SK-N-SH (cell line): ENCODE measurements around the gene VEZF1. TPM values are rescaled to one million over a fixed set of nuclear protein-coding genes. Genes with fewer than 3 reads are reported as not detected.

Experiments
- CTCF ChIA-PET: fragments of 300-600, 350-600 bp; formaldehyde crosslinking; extraction: SDS; loops from one replicate; lab custom pipeline; 2021; lab: Yijun Ruan, JAX
- POLR2A ChIA-PET: fragments of 350-600 bp; sonication (Branson Sonifier 250); formaldehyde crosslinking; extraction: SDS; loops from one replicate; lab custom pipeline; 2020; ENCODE audit warnings: antibody characterized with exemption, inconsistent platforms; lab: Yijun Ruan, JAX
- DNase-seq: peaks from one replicate; pipeline ENCODE4 v3.0.0; 2012
- H2AFZ ChIP-seq: fragments of 200-600 bp; sonication (generic); 2 replicates; pipeline ENCODE4 v1.8.1; 2016; ENCODE audit warnings: antibody characterized with exemption, mild to moderate bottlenecking, low read depth
- H3F3A ChIP-seq: fragments of 200-600 bp; sonication (generic); replicated peaks from 2 replicates; pipeline ENCODE3; 2016; ENCODE audit warnings: antibody characterized with exemption, mild to moderate bottlenecking; ENCODE audit not compliant: insufficient read depth
- H3K27ac ChIP-seq, 2 experiments: fragments of 200-500 bp in 1 of 2; fragments of 200-600 bp in 1 of 2; sonication (Bioruptor generic) in 1 of 2; sonication (generic), shearing (Covaris generic) in 1 of 2; 2 replicates each; pipeline versions ENCODE4 v1.5.1 to v1.6.1; 2014 to 2016; ENCODE audit warnings: low read depth in 2 of 2, inconsistent platforms in 1 of 2, low read length in 1 of 2, mild to moderate bottlenecking in 1 of 2, mixed read lengths in 1 of 2
- H3K27me3 ChIP-seq: fragments of 200-600 bp; sonication (generic), shearing (Covaris generic); 2 replicates; pipeline ENCODE4 v1.6.1; 2016; ENCODE audit warnings: mixed run types; ENCODE audit not compliant: insufficient read depth
- H3K36me3 ChIP-seq, 2 experiments: fragments of 200-500 bp in 1 of 2; fragments of 200-600 bp in 1 of 2; sonication (Bioruptor generic) in 1 of 2; sonication (generic) in 1 of 2; replicated peaks in 1 of 2; 2 replicates each; pipeline versions ENCODE3 to v1.5.1; 2014 to 2016; ENCODE audit warnings: low read length in 1 of 2, mild to moderate bottlenecking in 1 of 2; ENCODE audit not compliant: insufficient read depth in 2 of 2, control insufficient read depth in 1 of 2
- H3K4me1 ChIP-seq, 2 experiments: fragments of 200-500 bp in 1 of 2; fragments of 200-600 bp in 1 of 2; sonication (Bioruptor generic) in 1 of 2; sonication (generic), shearing (Covaris generic) in 1 of 2; 2 replicates each; pipeline versions ENCODE4 v1.5.1 to v1.6.1; 2014 to 2016; ENCODE audit warnings: low read depth in 1 of 2, low read length in 1 of 2, mixed run types in 1 of 2; ENCODE audit not compliant: insufficient read depth in 2 of 2, control insufficient read depth in 1 of 2
- H3K4me2 ChIP-seq: fragments of 200-600 bp; sonication (generic), shearing (Covaris generic); 2 replicates; pipeline ENCODE4 v1.6.1; 2017; ENCODE audit warnings: mixed run types
- H3K4me3 ChIP-seq, 2 experiments: fragments of 200-500 bp in 1 of 2; fragments of 200-600 bp in 1 of 2; sonication (Bioruptor generic) in 1 of 2; sonication (generic), shearing (Covaris generic) in 1 of 2; 2 replicates each; pipeline versions ENCODE4 v1.5.1 to v1.8.1; 2014 to 2016; ENCODE audit warnings: low read depth in 2 of 2, inconsistent platforms in 1 of 2, low read length in 1 of 2, mild to moderate bottlenecking in 1 of 2, mixed read lengths in 1 of 2, moderate library complexity in 1 of 2
- H3K79me2 ChIP-seq: fragments of 200-600 bp; sonication (generic); 2 replicates; pipeline ENCODE4 v1.8.1; 2017; ENCODE audit warnings: mild to moderate bottlenecking; ENCODE audit not compliant: insufficient read depth
- H3K9ac ChIP-seq: fragments of 200-600 bp; sonication (generic); 2 replicates; pipeline ENCODE4 v1.6.1; 2017; ENCODE audit warnings: mixed run types
- H3K9me2 ChIP-seq: fragments of 200-600 bp; sonication (generic); 2 replicates; pipeline ENCODE4 v1.6.1; 2017; ENCODE audit warnings: mixed run types
- H3K9me3 ChIP-seq: fragments of 200-600 bp; sonication (generic); 2 replicates; pipeline ENCODE4 v1.6.1; 2017; ENCODE audit warnings: mixed run types, mild to moderate bottlenecking, moderate library complexity
- H4K20me1 ChIP-seq: fragments of 200-600 bp; sonication (generic); 2 replicates; pipeline ENCODE4 v1.6.1; 2017; ENCODE audit warnings: mild to moderate bottlenecking, mixed run types; ENCODE audit not compliant: insufficient read depth
- CHD2 ChIP-seq: fragments of 150-350 bp; IDR thresholded peaks from 2 replicates; pipeline ENCODE4 v1.6.1; 2018; ENCODE audit warnings: low read length; ENCODE audit not compliant: partially characterized antibody
- EP300 ChIP-seq, 2 experiments: IDR thresholded peaks; 2 replicates each; pipeline versions ENCODE4 v1.4.0 to v1.6.1; 2012; ENCODE audit warnings: borderline replicate concordance in 1 of 2, low read depth in 1 of 2, low read length in 1 of 2
- FOSL2 ChIP-seq: IDR thresholded peaks from 2 replicates; pipeline ENCODE4 v1.4.0; 2012; ENCODE audit warnings: low read depth, mild to moderate bottlenecking, moderate library complexity, borderline replicate concordance
- FOXJ3 ChIP-seq: sonication (generic); formaldehyde crosslinking; IDR thresholded peaks from 2 replicates; pipeline ENCODE4 v1.5.1; 2020; ENCODE audit warnings: mild to moderate bottlenecking, missing genetic modification reagents
- FOXM1 ChIP-seq: IDR thresholded peaks from 2 replicates; pipeline ENCODE4 v1.4.0; 2012; ENCODE audit warnings: low read depth, mild to moderate bottlenecking
- GATA2 ChIP-seq: sonication (generic); formaldehyde crosslinking; IDR thresholded peaks from 2 replicates; pipeline ENCODE4 v1.5.0; 2020; ENCODE audit warnings: mild to moderate bottlenecking, missing genetic modification reagents
- JUND ChIP-seq: IDR thresholded peaks from 2 replicates; pipeline ENCODE4 v1.4.0; 2012
- MXI1 ChIP-seq: IDR thresholded peaks from 2 replicates; pipeline ENCODE4 v1.6.1; 2012; ENCODE audit warnings: mild to moderate bottlenecking, low read depth, low read length, improper control_type of control experiment
- NFIC ChIP-seq: IDR thresholded peaks from 2 replicates; pipeline ENCODE4 v1.4.0; 2012; ENCODE audit warnings: borderline replicate concordance
- NRF1 ChIP-seq: IDR thresholded peaks from 2 replicates; pipeline ENCODE4 v1.6.1; 2012; ENCODE audit warnings: low read depth, mild to moderate bottlenecking, low read length
- POLR2AphosphoS5 ChIP-seq: IDR thresholded peaks from 2 replicates; pipeline ENCODE4 v1.6.1; 2012; ENCODE audit warnings: low read depth, low read length
- RAD21 ChIP-seq: IDR thresholded peaks from 2 replicates; pipeline ENCODE4 v1.6.1; 2012; ENCODE audit warnings: mild to moderate bottlenecking, low read length
- RFX5 ChIP-seq: IDR thresholded peaks from 2 replicates; pipeline ENCODE4 v1.6.1; 2012; ENCODE audit warnings: mild to moderate bottlenecking, improper control_type of control experiment, low read length
- RXRA ChIP-seq: IDR thresholded peaks from 2 replicates; pipeline ENCODE4 v1.4.0; 2012; ENCODE audit warnings: low read depth, mild to moderate bottlenecking, borderline replicate concordance
- TEAD4 ChIP-seq: IDR thresholded peaks from 2 replicates; pipeline ENCODE4 v1.4.0; 2012; ENCODE audit warnings: mild to moderate bottlenecking, borderline replicate concordance; ENCODE audit not compliant: insufficient read depth
- YY1 ChIP-seq: IDR thresholded peaks from 2 replicates; pipeline ENCODE4 v1.4.0; 2012; ENCODE audit warnings: low read depth, mild to moderate bottlenecking
- WGBS: methylation state at CpG from one replicate; pipeline ENCODE4 v1.1.6; 2017; ENCODE audit warnings: low lambda C conversion rate; 5-methylcytosine and 5-hydroxymethylcytosine counted together
- polyA plus RNA-seq, 3 experiments: library from polyadenylated mRNA; depleted of rRNA; stranded (reverse); fragments of >200 nt; gene quantifications; 2 replicates each; pipeline ENCODE4 v1.2.3, GENCODE V29; 2012
- TF ChIP-seq, protein P1 (sequence below): fragments of 150-350 bp; IDR thresholded peaks from 2 replicates; pipeline ENCODE4 v1.6.1; 2016; ENCODE audit warnings: mild to moderate bottlenecking, low read depth, low read length
- TF ChIP-seq, protein P2 (sequence below): IDR thresholded peaks from 2 replicates; pipeline ENCODE4 v1.4.0; 2012; ENCODE audit warnings: low read depth, borderline replicate concordance
- TF ChIP-seq, protein P3 (sequence below): fragments of 150-350 bp; IDR thresholded peaks from 2 replicates; pipeline ENCODE4 v1.6.1; 2017; ENCODE audit warnings: antibody characterized with exemption, low read length, low read depth, borderline replicate concordance
- TF ChIP-seq, protein P4 (sequence below): IDR thresholded peaks from 2 replicates; pipeline ENCODE4 v1.6.1; 2012; ENCODE audit warnings: mild to moderate bottlenecking, low read depth, low read length, moderate library complexity
- TF ChIP-seq, protein P5 (sequence below): IDR thresholded peaks from 2 replicates; pipeline ENCODE4 v1.4.0; 2012; ENCODE audit warnings: low read depth, borderline replicate concordance
- TF ChIP-seq, protein P6 (sequence below): IDR thresholded peaks from 2 replicates; pipeline ENCODE4; 2012

The VEZF1 gene
- polyA plus RNA-seq, 1 of the 3 experiments (the other 2 are of a cell fraction): 35.1 TPM

DNA sequence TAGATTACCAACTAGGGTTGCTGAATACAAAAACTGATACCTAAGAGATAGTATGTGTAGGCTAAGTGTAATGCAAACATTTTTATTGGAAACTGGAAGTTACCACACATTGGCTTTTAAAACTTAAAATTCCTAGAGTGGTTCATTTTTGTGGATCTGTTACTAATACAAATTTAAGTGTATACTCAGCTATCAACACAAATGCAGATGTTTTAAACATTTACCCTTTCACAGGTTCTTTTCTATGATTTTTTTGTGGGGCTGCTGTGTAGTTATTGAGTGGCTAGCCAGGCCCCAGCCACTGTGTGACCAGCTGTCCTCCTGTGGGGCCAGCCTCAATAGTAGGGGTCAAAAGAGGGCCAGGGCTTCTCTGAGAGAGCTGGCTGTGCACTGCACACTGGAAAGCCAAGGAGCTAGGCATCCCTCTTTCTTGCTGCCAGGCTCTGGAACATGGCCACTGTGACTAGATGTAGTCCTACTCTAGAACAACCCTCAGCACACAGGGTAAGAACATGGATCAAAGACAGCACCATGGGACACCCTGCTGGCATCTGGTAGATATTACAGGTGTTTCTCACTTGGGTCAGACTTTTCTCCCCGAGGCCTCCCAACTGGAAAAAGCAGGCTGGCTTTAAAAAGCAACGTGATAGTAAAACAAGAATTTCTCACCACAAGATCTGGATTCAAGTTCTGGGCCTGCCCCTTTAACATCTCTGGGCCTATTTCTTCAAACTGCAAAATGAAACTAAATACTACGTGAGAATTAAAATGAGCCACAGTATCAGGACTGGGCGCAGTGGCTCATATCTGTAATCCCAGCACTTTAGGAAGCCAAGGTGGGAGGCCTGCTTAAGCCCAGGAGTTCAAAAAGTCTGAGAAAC lies 7.3 kb upstream of the VEZF1 start:
- H3K36me3 ChIP-seq: peaks cover 33 to 38% of the 10 kb centered on the region in 2 experiments
- no peak for TF ChIP-seq RXRA
- TF ChIP-seq GATA2 (CRISPR knock-in tag): no peak
- no peak for TF ChIP-seq NFIC
- TF ChIP-seq NRF1: no peak
- TF ChIP-seq, protein P1, sequence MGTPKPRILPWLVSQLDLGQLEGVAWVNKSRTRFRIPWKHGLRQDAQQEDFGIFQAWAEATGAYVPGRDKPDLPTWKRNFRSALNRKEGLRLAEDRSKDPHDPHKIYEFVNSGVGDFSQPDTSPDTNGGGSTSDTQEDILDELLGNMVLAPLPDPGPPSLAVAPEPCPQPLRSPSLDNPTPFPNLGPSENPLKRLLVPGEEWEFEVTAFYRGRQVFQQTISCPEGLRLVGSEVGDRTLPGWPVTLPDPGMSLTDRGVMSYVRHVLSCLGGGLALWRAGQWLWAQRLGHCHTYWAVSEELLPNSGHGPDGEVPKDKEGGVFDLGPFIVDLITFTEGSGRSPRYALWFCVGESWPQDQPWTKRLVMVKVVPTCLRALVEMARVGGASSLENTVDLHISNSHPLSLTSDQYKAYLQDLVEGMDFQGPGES: no peak
- peak; percentile 97 for TF ChIP-seq RAD21
- TF ChIP-seq, protein P2, sequence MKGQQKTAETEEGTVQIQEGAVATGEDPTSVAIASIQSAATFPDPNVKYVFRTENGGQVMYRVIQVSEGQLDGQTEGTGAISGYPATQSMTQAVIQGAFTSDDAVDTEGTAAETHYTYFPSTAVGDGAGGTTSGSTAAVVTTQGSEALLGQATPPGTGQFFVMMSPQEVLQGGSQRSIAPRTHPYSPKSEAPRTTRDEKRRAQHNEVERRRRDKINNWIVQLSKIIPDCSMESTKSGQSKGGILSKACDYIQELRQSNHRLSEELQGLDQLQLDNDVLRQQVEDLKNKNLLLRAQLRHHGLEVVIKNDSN: no peak
- peak; percentile 66 for TF ChIP-seq CHD2
- no peak for TF ChIP-seq FOXJ3 (CRISPR knock-in tag)
- TF ChIP-seq RFX5: no peak
- TF ChIP-seq JUND: peak; percentile 5; the same call in 1 of the 2 replicates
- no peak for TF ChIP-seq FOSL2
- TF ChIP-seq EP300 (IDR thresholded peaks at IDR 0.05; ENCODE audit: borderline replicate concordance in 1 of 2, low read depth in 1 of 2, low read length in 1 of 2): no peak
- TF ChIP-seq YY1: peak; percentile 43; the same call in 1 of the 2 replicates
- TF ChIP-seq MXI1: peak; percentile 43; the same call in 1 of the 2 replicates
- TF ChIP-seq, protein P3, sequence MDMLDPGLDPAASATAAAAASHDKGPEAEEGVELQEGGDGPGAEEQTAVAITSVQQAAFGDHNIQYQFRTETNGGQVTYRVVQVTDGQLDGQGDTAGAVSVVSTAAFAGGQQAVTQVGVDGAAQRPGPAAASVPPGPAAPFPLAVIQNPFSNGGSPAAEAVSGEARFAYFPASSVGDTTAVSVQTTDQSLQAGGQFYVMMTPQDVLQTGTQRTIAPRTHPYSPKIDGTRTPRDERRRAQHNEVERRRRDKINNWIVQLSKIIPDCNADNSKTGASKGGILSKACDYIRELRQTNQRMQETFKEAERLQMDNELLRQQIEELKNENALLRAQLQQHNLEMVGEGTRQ: no peak
- TF ChIP-seq, protein P4, sequence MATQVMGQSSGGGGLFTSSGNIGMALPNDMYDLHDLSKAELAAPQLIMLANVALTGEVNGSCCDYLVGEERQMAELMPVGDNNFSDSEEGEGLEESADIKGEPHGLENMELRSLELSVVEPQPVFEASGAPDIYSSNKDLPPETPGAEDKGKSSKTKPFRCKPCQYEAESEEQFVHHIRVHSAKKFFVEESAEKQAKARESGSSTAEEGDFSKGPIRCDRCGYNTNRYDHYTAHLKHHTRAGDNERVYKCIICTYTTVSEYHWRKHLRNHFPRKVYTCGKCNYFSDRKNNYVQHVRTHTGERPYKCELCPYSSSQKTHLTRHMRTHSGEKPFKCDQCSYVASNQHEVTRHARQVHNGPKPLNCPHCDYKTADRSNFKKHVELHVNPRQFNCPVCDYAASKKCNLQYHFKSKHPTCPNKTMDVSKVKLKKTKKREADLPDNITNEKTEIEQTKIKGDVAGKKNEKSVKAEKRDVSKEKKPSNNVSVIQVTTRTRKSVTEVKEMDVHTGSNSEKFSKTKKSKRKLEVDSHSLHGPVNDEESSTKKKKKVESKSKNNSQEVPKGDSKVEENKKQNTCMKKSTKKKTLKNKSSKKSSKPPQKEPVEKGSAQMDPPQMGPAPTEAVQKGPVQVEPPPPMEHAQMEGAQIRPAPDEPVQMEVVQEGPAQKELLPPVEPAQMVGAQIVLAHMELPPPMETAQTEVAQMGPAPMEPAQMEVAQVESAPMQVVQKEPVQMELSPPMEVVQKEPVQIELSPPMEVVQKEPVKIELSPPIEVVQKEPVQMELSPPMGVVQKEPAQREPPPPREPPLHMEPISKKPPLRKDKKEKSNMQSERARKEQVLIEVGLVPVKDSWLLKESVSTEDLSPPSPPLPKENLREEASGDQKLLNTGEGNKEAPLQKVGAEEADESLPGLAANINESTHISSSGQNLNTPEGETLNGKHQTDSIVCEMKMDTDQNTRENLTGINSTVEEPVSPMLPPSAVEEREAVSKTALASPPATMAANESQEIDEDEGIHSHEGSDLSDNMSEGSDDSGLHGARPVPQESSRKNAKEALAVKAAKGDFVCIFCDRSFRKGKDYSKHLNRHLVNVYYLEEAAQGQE: no peak
- TF ChIP-seq, protein P5, sequence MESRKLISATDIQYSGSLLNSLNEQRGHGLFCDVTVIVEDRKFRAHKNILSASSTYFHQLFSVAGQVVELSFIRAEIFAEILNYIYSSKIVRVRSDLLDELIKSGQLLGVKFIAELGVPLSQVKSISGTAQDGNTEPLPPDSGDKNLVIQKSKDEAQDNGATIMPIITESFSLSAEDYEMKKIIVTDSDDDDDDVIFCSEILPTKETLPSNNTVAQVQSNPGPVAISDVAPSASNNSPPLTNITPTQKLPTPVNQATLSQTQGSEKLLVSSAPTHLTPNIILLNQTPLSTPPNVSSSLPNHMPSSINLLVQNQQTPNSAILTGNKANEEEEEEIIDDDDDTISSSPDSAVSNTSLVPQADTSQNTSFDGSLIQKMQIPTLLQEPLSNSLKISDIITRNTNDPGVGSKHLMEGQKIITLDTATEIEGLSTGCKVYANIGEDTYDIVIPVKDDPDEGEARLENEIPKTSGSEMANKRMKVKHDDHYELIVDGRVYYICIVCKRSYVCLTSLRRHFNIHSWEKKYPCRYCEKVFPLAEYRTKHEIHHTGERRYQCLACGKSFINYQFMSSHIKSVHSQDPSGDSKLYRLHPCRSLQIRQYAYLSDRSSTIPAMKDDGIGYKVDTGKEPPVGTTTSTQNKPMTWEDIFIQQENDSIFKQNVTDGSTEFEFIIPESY: no peak
- no peak for TF ChIP-seq TEAD4
- TF ChIP-seq FOXM1: no peak; the same call in 1 of the 2 replicates
- TF ChIP-seq POLR2AphosphoS5: peak; percentile 1; the same call in 1 of the 2 replicates
- TF ChIP-seq, protein P6, sequence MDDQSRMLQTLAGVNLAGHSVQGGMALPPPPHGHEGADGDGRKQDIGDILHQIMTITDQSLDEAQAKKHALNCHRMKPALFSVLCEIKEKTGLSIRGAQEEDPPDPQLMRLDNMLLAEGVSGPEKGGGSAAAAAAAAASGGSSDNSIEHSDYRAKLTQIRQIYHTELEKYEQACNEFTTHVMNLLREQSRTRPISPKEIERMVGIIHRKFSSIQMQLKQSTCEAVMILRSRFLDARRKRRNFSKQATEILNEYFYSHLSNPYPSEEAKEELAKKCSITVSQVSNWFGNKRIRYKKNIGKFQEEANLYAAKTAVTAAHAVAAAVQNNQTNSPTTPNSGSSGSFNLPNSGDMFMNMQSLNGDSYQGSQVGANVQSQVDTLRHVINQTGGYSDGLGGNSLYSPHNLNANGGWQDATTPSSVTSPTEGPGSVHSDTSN: no peak

More for the DNA sequence above, 7.3 kb upstream of the VEZF1 start:
- Histone ChIP-seq H4K20me1 (peaks cover 11% of the 10 kb centered on the region), H3K9me2 (no peaks in the 10 kb centered on the region), H3K27me3 (no peaks in the 10 kb centered on the region), H3K4me1 (peaks cover 0 to 13% of the 10 kb centered on the region in 2 experiments; a peak in 2 of 4 replicates), H2AFZ (no peak overlapping the region), H3K9ac (no peak overlapping the region), H3K4me3 (no peak overlapping the region), H3K79me2 (peaks cover 15% of the 10 kb centered on the region), H3K27ac (peak overlapping the region; percentile 18 to 33; a peak in 3 of 4 replicates), H3K4me2 (no peak overlapping the region), H3F3A (peaks cover 71% of the 10 kb centered on the region), H3K9me3 (no peaks in the 10 kb centered on the region)
- ChIA-PET POLR2A (interaction anchor here (1.1 to 5.0 kb wide), 6 partner anchors 12 to 137 kb away, joined by 3 to 36 read pairs (median 4); partner anchors contain the start of gene DYNLL2), CTCF (interaction anchor here (0.6 to 20.5 kb wide), 30 partner anchors 10 to 860 kb away, joined by 3 to 1002 read pairs (median 4); partner anchors contain the start of genes MRPS23 and SRSF1)
- WGBS: 53% methylated on average over 4 of the region's 4 CpGs
- peak; percentile 79 for DNase-seq
